Gastrocnemius medialis (tissue), 4 donors: Measurements from ENCODE around the gene NEDD4.

Experiments used
- POLR2A ChIP-seq, 2 donors: fragments of 450-650 bp; IDR thresholded peaks; one replicate each; pipeline ENCODE4 v1.6.1; 2017; ENCODE audit warnings: antibody characterized with exemption in 2 of 2, mild to moderate bottlenecking in 2 of 2, moderate library complexity in 2 of 2
- TF ChIP-seq, protein P1 (sequence below), 5 experiments: fragments of 450-650 bp in 3 of 5; fragments of 200-600 bp in 2 of 5; sonication (generic) in 2 of 5; IDR thresholded peaks in 4 of 5; conservative IDR thresholded peaks in 1 of 5; 1 replicate in 4 of 5; 2 replicates in 1 of 5; pipeline ENCODE4 v1.5.1; 2016 to 2019; ENCODE audit warnings: antibody characterized with exemption in 5 of 5, mild to moderate bottlenecking in 3 of 5, moderate library complexity in 3 of 5

DNA sequence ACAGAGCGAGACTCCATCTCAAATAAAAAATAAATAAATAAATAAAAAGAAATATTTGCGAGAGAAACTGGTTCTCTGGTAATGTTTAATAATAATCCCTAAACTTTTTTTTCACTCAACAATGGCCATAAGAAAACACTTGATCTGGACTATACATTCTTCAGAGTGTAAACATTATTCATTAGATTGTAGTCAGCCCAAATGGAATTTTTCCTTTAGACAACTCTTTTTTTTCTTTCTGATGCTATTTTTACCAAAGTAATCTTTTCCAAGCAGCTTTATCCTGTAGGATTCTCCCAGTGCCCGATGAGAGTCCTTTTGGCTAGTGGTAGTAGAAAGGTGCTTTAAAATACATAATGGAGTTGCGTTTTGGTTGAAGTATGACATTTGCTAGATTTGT lies 90.4 kb downstream of the NEDD4 start:
- TF ChIP-seq, protein P1, sequence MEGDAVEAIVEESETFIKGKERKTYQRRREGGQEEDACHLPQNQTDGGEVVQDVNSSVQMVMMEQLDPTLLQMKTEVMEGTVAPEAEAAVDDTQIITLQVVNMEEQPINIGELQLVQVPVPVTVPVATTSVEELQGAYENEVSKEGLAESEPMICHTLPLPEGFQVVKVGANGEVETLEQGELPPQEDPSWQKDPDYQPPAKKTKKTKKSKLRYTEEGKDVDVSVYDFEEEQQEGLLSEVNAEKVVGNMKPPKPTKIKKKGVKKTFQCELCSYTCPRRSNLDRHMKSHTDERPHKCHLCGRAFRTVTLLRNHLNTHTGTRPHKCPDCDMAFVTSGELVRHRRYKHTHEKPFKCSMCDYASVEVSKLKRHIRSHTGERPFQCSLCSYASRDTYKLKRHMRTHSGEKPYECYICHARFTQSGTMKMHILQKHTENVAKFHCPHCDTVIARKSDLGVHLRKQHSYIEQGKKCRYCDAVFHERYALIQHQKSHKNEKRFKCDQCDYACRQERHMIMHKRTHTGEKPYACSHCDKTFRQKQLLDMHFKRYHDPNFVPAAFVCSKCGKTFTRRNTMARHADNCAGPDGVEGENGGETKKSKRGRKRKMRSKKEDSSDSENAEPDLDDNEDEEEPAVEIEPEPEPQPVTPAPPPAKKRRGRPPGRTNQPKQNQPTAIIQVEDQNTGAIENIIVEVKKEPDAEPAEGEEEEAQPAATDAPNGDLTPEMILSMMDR (IDR thresholded peaks at IDR 0.05 in 4 of 5, conservative IDR thresholded peaks at IDR 0.05 in 1 of 5) = no peak
- TF ChIP-seq POLR2A (IDR thresholded peaks at IDR 0.05) = no peak
